Osteocyte (in vitro differentiated cells): ENCODE measurements around the gene RAB27B. TPM values are rescaled to one million over a fixed set of nuclear protein-coding genes. Genes with fewer than 3 reads are reported as not detected.

Experiments used
- DNase-seq: peaks from one replicate; pipeline ENCODE4 v3.0.0; 2021; ENCODE audit warnings: mixed read lengths; ENCODE audit not compliant: unreplicated experiment; ENCODE audit errors: extremely low spot score
- H3K27ac Mint-ChIP-seq: one replicate; pipeline ENCODE4 v1.8.0; 2021; ENCODE audit warnings: mild to moderate bottlenecking, mixed read lengths; ENCODE audit not compliant: unreplicated experiment
- H3K27me3 Mint-ChIP-seq: one replicate; pipeline ENCODE4 v1.8.0; 2021; ENCODE audit warnings: mixed read lengths; ENCODE audit not compliant: unreplicated experiment
- H3K36me3 Mint-ChIP-seq: one replicate; pipeline ENCODE4 v1.8.0; 2021; ENCODE audit warnings: mixed read lengths; ENCODE audit not compliant: unreplicated experiment
- H3K4me1 Mint-ChIP-seq: one replicate; pipeline ENCODE4 v1.8.0; 2021; ENCODE audit warnings: mixed read lengths; ENCODE audit not compliant: unreplicated experiment
- H3K4me3 Mint-ChIP-seq: one replicate; pipeline ENCODE4 v1.8.0; 2021; ENCODE audit warnings: mild to moderate bottlenecking, moderate library complexity, mixed read lengths; ENCODE audit not compliant: unreplicated experiment
- H3K9me3 Mint-ChIP-seq: one replicate; pipeline ENCODE4 v1.8.0; 2021; ENCODE audit warnings: mixed read lengths; ENCODE audit not compliant: unreplicated experiment
- total RNA-seq: library from RNA; stranded (reverse); gene quantifications from 2 replicates; pipeline ENCODE4 v1.2.1, GENCODE V29; 2021
- TF ChIP-seq, protein P1 (sequence below): fragments of 200-600 bp; sonication (generic); IDR thresholded peaks from 2 replicates; pipeline ENCODE4 v1.5.0; 2021; ENCODE audit warnings: antibody characterized with exemption, mild to moderate bottlenecking, moderate library complexity

RAB27B gene
- total RNA-seq, 1 donor from 2014 or later: 1.9 TPM

DNA sequence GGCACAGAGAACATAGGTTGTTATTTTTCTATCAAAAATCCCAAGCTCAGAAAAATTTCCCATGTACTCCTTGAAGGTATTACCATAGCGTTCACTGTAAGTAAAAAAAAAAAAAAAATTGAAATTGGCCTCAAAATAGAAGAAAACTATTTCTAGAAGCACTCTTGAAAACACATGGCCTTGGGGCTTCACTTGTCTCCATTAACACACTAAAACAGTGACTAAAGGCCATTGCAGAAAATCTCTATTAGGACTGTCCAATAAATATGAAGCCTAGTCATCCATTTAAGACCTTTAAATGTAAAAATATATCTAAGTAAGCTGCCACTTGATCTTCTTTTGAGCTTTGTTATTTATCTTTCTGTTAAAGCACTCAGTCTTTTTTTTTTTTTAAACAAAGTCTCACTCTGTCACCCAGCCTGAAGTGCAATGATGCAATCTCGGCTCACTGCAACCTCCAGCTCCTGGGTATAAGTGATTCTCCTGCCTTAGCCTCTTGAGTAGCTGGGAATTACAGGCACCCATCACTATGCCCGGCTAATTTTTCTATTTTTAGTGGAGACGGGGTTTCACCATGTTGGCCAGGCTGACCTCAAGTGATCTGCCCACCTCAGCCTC lies 95.2 kb downstream of the RAB27B start:
- H3K27ac Mint-ChIP-seq: no peak overlapping the region
- no peak overlapping the region for H3K4me3 Mint-ChIP-seq
- TF ChIP-seq, protein P1, sequence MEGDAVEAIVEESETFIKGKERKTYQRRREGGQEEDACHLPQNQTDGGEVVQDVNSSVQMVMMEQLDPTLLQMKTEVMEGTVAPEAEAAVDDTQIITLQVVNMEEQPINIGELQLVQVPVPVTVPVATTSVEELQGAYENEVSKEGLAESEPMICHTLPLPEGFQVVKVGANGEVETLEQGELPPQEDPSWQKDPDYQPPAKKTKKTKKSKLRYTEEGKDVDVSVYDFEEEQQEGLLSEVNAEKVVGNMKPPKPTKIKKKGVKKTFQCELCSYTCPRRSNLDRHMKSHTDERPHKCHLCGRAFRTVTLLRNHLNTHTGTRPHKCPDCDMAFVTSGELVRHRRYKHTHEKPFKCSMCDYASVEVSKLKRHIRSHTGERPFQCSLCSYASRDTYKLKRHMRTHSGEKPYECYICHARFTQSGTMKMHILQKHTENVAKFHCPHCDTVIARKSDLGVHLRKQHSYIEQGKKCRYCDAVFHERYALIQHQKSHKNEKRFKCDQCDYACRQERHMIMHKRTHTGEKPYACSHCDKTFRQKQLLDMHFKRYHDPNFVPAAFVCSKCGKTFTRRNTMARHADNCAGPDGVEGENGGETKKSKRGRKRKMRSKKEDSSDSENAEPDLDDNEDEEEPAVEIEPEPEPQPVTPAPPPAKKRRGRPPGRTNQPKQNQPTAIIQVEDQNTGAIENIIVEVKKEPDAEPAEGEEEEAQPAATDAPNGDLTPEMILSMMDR: no peak
- H3K36me3 Mint-ChIP-seq: no peaks in the 10 kb centered on the region
- no peaks in the 10 kb centered on the region for H3K4me1 Mint-ChIP-seq
- no peak for DNase-seq
- H3K27me3 Mint-ChIP-seq: peaks cover 5% of the 10 kb centered on the region
- no peaks in the 10 kb centered on the region for H3K9me3 Mint-ChIP-seq

DNA sequence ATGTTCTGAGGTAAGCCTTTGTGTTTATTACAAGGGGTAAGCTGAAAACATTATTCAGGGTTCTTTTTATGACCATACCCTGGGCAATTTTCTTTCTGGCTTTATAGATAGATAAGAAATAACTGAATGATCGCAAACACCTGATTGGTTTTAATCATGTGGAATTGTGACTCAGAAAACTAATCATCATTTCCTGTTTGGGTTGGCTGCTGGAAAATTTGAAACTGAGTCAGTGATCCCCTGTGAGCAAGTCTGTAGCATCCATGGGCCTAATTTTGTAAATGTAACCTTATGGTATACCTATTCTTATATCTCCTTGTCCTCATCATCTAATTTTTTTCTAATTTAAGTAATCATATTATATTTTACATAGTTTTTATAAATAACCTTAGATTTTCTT lies 96.7 kb downstream of the RAB27B start:
- peaks cover 3% of the 10 kb centered on the region for H3K27me3 Mint-ChIP-seq
- no peak overlapping the region for H3K27ac Mint-ChIP-seq
- DNase-seq: no peak
- no peaks in the 10 kb centered on the region for H3K9me3 Mint-ChIP-seq
- TF ChIP-seq, protein P1: no peak
- H3K36me3 Mint-ChIP-seq: no peaks in the 10 kb centered on the region
- no peak overlapping the region for H3K4me3 Mint-ChIP-seq
- H3K4me1 Mint-ChIP-seq: no peaks in the 10 kb centered on the region

DNA sequence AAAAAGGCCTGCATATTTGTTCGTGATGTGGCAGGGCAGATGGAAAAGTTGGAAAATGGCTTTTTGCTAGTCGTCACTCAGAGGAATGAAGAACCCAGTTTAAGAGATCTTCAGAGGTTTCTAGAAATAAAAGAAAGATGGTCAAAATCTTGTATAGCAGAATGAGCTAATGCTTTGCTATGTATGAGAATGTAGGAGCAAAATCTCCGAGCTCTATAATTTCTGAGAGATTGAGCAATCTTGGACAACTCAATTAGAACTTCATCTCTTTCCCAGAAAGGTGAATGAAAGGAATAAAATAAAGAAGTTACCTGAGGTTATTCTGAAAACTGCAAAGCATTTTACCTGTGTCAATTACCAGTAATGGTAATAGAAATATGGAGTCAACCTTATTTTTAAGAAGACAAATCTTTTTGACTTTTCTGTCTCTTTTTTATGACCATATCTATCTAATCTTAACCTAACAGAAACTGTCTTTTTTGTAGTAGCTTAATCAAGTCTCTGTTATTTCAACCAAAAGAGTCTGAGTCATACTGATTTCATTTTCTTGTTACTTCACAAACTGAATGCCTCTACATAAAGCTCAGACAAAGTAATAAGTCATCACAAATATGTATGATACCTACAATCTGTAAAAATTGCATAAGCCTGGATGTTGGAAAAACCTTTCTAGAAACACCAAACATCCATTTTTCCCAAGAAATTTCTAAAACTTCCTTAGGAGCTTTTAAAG lies 98.5 kb downstream of the RAB27B start:
- Mint-ChIP-seq H3K4me1 (no peaks in the 10 kb centered on the region), H3K9me3 (no peaks in the 10 kb centered on the region), H3K4me3 (no peak overlapping the region), H3K27me3 (peaks cover 3% of the 10 kb centered on the region), H3K36me3 (no peaks in the 10 kb centered on the region), H3K27ac (no peak overlapping the region)
- no peak for DNase-seq
- TF ChIP-seq, protein P1: no peak

DNA sequence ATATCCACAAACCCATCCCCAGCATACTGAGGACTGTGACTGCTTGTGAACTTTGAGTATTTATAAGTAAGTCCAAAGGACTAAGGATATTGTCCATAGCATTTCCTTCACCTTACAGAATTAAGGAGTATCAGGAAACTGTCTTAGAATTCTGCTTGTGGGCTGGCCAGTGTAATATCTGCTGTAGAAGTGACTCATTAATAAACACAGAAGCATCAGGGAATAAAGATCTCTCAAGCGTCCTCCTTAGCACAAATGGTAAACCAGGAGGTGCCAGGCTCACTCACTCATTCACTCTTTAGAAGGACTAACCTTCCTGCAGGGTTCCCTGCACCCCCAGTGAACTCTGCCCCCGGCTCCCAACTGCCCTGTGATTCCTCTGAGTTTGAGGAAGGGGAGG lies 100.0 kb downstream of the RAB27B start:
- H3K27ac Mint-ChIP-seq: no peak overlapping the region
- DNase-seq: no peak
- H3K27me3 Mint-ChIP-seq: peaks cover 3% of the 10 kb centered on the region
- no peaks in the 10 kb centered on the region for H3K9me3 Mint-ChIP-seq
- no peak overlapping the region for H3K4me3 Mint-ChIP-seq
- no peaks in the 10 kb centered on the region for H3K4me1 Mint-ChIP-seq
- TF ChIP-seq, protein P1: no peak
- H3K36me3 Mint-ChIP-seq: no peaks in the 10 kb centered on the region

DNA sequence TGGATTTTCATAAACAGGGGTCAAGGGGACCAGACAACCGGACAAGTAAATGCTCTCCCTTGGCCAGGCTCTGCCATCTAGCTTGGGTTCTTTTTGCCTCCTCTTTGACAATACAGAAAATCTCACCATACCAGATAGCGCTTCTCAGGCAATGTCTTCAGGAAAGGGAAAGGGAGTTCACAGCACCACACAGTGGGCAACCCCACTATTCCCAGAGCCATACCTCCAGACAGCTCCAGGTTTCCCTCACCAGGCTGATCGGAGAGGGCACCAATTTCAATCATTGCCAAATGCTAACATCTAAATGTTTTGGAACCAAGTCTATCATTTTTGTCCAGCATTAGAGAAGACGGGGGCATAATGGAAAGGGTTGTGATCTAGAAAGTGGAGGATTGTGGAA lies 102.9 kb downstream of the RAB27B start:
- DNase-seq: no peak
- TF ChIP-seq, protein P1: peak; percentile 6
- Mint-ChIP-seq H3K36me3 (no peaks in the 10 kb centered on the region), H3K9me3 (no peaks in the 10 kb centered on the region), H3K27me3 (peaks cover 21% of the 10 kb centered on the region), H3K27ac (no peak overlapping the region), H3K4me1 (no peaks in the 10 kb centered on the region), H3K4me3 (no peak overlapping the region)
